Measurements from ENCODE around the gene GADL1.

The GADL1 gene

GRCh38 chr3:30691944-30692343 lies 202.5 kb downstream of the GADL1 start:
- no peak for DNase-seq

DNA sequence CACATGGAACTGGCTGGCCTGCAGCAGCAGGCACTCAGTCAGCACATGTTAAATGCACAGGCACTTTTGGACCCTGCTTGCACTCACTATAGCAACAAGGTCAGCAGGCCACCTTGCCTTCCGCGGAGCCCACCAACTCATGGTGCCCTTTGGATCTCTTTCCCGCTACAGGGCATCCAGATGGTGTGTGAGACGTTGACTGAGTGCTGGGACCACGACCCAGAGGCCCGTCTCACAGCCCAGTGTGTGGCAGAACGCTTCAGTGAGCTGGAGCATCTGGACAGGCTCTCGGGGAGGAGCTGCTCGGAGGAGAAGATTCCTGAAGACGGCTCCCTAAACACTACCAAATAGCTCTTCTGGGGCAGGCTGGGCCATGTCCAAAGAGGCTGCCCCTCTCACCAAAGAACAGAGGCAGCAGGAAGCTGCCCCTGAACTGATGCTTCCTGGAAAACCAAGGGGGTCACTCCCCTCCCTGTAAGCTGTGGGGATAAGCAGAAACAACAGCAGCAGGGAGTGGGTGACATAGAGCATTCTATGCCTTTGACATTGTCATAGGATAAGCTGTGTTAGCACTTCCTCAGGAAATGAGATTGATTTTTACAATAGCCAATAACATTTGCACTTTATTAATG lies 203.1 kb downstream of the GADL1 start:
- no peak for DNase-seq

GRCh38 chr3:30690199-30690598 lies 204.3 kb downstream of the GADL1 start:
- DNase-seq: no peak

GRCh38 chr3:30688776-30689641 lies 205.5 kb downstream of the GADL1 start:
- DNase-seq: no peak

- no peak for DNase-seq
Measured at GRCh38 chr3:30687930-30688570, 206.4 kb downstream of the GADL1 start.

DNA sequence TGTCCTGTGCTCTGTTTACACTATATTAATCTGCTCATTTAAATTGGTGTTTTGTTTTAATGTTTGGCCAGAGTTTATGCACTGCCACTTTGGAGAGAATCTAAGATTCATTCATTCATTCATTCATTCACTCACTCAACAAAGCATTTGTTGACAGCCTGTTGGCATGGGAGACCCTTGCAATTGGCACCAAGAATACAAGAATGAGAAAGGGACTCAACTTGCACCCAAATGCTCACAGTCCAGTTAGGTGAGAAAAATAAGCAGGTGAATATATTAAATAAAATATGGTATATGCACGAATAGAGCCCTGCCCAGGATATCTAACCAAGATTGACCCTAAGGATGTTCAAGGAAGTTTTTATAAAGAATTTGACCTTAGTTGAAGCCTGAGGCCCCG lies 207.7 kb downstream of the GADL1 start:
- DNase-seq: no peak

DNA sequence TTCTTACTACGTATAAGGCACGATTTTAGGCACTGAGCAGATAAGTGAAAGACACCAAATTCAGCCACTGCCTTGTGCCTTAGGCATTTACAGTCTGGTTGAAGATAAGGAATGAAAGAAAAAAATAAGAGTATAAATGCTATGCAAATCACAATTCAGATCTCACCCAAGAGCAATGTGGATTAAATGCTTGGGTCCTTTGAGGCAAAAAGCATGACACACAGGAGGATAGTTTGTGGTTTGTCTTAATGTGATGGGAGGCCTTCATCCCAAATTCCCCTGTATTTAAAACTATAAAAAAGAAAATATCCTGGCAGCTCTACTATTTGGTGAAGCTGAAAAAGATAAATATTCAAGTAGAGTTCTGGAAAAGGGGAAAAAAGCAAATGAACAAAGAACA lies 208.3 kb downstream of the GADL1 start:
- no peak for DNase-seq

GRCh38 chr3:30685267-30685667 lies 209.2 kb downstream of the GADL1 start:
- peak in 1 of 2 experiments; percentile 14 for DNase-seq

GRCh38 chr3:30684356-30684755 lies 210.1 kb downstream of the GADL1 start:
- DNase-seq: no peak

DNA sequence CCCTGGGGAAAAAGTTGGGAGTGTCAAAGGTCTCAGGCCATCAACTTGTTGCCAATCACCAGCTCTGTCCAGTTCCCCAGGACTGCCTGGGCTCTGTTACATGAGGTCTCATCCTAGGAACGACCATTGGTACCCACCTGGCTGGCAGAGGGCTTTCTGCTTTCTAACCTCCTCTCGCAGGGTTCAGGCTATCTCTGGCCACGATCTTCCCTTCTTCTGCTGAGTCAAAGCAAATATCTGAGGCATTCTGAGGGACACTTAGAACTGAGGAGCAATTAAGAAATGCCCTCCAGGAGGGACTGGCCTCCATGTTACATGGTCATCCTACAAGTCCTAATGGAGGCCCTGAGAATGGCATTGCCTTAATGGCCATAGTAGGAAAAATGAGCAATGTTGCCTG lies 210.7 kb downstream of the GADL1 start:
- no peak for DNase-seq

GRCh38 chr3:30682434-30683155 lies 211.9 kb downstream of the GADL1 start:
- DNase-seq: peak; percentile 16 to 41

DNA sequence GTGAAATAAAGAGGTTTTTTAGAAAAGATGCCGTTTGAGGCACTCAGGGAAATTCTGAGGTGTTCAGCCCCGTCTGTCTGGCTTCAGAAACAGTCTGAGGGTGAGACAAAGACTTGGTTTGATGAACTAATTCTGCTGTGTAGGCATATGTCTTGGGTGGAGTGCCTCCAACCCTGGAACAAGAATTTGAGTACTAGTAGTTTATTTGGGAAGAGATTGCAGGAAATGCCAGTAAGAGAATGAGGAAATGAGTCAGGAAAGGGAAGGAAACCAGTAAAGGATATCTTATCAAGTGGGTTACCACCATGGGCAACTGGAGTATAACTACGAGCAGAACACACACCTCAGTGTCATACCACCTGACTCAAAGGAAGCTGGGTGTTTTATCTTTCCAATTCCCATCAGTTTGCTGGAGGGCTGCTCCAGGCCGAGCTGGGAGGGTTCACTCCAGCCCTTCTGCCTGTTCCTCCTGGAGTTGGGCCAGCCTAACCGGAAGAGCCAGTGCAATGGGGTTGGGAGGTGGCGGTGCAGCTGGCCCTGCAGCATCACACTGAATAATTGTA lies 212.7 kb downstream of the GADL1 start:
- DNase-seq: no peak

- no peak for DNase-seq
Measured at GRCh38 chr3:30680789-30681648, 213.4 kb downstream of the GADL1 start.

DNA sequence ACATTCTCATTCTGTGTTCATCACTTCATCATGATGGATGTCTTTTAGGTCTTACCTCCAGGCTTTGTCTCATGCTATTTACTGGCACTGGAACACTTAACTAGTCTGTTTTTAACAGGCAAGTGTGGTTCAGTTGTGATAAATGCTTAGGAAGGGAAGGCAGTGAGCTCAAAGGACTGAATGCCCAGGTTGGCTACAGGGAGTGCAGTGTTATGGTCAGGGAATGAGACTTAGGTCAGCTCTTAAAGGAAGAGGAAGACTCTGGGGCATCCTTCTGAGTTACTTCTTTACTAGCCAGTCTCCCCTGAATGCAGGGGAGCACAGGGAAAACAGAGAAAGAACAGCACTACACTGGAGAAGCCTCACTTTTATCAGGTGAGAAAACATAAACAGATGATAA lies 215.4 kb downstream of the GADL1 start:
- no peak for DNase-seq

DNA sequence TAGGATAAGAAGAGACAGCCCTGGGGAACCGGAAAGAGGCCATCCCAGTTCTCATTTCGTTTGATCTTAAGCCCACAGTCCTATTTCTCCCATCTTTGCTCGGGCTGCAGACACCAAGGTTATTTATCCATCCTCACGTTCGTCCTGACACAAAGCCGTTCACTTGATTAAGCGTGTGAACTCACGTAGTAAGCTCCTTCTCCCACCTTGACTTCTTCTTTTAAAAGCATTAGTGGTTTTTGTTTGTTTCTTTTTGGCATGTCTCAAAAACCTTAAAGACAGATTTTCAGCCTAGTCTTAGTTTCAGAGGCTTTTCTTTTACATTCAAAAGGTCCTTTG lies 217.1 kb downstream of the GADL1 start:
- DNase-seq: no peak

DNA sequence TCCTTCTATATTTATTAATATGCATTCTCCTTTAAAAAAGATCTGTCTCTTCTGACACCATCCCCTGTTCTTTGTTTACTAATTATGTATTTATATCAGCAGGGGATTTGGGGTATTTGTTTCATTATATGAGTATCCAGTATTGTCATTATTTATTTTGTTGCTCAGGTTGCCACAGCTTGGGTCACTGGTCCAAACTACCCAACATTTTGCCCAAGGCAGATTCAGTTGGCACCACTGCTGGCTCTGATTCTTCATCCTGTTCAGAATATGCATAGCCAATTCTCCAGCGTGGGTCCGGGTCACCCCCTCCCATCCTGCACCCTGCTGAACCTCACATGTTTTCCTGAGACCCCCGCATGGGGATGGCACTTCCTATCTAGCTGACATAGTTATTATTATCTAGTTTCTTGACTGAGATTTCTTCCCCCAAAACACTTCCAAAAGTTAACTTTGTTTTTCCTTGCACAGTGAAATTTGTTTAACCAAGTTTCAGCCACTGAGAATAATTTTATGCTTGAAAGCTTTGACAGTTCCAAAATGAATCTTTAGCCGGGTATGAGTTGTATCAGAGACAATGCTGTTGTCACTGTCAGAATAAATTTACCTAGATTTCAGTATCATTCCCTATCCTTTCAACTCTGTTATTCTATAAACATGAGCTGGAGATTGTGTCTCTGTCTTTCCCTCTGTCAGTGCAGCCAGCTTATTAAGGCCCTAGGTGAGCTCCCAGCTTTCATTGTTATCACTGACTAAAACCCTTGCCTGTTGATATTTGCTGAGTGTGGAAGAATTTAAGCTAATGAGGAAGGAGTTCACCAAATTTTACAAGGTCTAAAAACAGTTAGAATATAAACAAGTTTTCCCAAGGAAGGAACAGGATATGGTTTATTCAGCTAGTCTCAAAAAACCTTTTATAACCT lies 217.8 kb downstream of the GADL1 start:
- DNase-seq: no peak
